NCI-H128 (cell line): Measurements from ENCODE around the gene GRAMD1B.
"Not testable (repeated sequence)": the region's sequence is repeated elsewhere in the genome, so short reads cannot be mapped to it uniquely, and the experiment has no call there.

Source experiments
- DNase-seq: peaks from one replicate; lab custom pipeline; 2025; ENCODE audit not compliant: unreplicated experiment; lab: John Stamatoyannopoulos, UW

Gene GRAMD1B

DNA sequence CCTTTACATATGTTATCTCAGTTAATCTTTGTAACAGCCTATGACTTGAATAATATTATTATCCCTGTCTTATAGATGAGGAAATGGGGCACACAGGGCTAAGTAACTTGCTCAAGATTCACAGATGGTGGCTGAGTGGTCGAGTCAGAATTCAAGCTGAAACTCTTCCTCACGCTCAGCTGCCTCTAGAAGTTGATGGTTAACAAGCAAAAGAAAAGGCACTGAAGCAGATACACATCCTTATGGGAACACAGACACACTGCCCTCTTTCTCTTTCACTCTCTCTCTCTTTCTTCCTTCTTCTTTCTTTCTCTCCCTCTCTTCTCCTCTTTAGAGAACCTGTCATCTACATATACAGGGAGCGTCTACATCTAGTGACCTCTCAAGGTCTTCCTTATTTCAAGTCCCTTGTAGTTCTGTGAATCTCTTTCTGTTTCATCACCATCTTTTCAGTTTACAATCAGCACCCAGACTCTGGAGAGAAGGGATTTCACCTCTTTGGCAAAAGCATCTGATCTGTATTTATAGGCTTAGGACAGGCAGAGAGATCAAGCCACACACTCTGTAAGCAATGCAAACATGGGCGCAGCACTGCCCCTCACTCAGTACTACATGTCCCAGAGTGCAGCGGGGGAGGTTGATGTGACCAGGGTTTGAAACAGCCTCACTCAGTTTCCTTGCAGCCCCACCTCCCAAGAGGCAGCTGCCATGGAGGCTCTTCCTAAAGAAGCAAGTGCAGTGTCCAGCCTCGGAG lies 75.7 kb downstream of the GRAMD1B start:
- DNase-seq: no peak

DNA sequence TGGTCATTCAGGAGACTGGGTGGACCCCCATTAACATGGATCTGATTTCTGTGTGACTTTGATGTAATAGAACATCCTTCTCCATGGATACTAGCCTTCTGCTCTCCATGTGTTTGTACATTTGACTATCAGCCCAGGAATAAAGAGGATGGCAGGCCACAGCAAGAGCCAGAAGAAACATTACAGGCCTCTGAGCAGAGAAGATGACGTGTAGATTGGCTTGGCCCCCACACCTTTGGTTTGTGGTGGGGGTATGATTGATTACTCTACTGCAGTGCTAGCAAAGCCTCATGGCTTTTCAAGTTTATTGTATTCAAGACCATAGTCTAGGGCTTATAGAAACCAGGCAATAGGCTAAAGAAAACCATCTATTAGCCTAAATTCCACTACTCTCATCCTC lies 77.0 kb downstream of the GRAMD1B start:
- no peak for DNase-seq

DNA sequence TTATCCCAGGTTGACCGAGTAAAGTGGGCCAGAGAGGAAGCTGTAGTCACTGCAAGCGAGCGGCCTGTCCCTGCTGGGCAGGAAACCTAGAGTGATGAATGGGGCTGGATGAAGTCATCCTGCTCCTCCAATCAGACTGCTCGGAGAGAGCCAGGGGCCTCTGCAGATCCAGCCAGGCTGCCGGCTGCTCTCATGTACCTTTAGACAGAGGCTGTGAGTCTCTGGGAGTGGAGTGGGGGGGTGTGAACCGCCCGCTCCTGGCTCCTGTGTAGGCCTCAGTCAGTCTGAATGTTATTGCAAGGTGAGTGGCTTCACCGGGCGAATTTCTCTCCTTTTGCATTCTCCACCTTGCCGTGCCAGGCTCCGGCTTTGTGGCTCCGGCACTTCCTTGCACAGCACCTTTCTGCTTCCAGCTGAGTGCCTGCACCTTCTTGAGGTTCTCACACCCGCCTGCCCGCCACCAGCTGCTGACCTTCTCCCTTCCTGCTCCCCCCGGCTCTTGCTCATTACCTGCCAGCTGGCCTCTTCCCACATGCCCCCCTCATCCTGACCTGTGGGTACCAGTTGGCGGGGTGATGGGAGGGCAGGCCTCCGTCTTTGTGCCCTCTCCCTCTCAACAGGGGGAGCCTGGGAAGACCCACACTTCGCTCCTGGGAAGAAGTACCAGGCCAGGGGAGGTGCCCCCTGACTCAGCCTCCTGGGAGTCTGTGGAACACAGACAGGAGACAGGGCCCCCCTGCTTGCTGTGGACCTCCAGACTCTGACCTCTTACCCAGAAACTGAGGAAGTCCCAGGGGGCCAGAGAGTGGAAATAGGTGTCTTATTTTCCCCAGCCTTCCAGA lies 79.9 kb downstream of the GRAMD1B start:
- DNase-seq: no peak

DNA sequence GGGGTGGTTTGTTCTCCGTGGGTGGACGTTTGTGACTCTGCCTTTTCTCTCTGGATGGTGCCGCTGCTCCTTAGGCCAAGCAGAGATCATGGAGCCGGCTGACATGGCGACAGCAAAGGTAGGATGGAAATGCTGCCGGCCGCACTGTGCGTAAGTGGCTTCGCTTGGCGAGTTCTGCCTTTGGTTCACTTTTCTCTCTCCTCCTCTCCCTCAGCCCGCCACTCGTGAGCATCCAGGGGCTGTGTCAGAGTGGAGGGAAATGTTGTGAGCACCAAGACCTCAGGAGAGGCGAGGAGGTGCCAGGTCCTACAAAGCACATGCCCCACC lies 80.5 kb downstream of the GRAMD1B start:
- no peak for DNase-seq

GRCh38 chr11:123511037-123511870 lies 81.2 kb downstream of the GRAMD1B start:
- DNase-seq: peak; percentile 60

DNA sequence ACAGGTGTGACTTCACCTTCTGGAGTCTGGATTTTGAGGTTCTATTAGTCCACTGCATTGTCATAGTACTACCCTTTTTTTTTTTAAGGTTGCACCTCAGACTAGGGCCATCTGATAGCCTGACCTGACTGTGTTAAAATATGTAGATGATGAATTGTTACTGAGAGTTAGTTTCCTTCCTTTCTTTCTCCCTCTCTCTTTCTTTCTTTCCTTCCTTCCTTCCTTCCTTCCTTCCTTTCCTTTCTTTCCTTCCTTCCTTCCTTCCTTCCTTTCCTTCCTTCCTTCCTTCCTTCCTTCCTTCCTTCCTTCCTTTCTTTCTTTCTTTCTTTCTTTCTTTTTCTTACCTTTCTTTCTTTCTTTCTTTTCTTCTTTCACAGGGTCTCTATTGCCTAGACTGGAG lies 83.2 kb downstream of the GRAMD1B start:
- not testable (repeated sequence) for DNase-seq

GRCh38 chr11:123516238-123516637 lies 86.2 kb downstream of the GRAMD1B start:
- DNase-seq: no peak

- no peak for DNase-seq
Observed at GRCh38 chr11:123517559-123518364, 87.7 kb downstream of the GRAMD1B start.

DNA sequence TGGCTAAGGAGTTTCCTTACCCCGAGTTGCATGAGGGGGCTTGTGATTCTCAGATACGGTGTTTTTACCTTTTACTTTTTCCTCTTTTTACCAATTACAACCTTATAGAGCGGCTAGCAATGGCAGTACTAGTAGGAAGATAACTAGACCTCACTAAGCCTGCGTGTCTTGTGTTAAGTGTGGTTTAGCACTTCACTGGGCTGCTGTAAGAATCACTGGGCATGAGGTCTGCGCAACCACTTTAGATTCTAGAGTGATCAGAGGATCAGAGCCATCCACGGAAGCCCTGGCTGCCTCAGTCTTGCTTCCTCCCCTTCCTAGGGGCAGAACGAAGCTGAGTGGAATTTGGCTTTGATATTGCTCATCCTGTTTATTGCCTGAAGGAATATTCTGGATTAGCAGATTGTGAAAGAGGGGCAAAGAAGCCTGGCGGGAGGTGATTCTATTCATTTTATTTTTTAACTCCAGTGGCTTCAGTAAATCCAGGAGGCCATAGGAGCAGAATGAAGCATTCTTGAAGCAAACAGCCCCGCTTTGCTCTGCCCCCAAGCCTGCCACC lies 88.5 kb downstream of the GRAMD1B start:
- no peak for DNase-seq

DNA sequence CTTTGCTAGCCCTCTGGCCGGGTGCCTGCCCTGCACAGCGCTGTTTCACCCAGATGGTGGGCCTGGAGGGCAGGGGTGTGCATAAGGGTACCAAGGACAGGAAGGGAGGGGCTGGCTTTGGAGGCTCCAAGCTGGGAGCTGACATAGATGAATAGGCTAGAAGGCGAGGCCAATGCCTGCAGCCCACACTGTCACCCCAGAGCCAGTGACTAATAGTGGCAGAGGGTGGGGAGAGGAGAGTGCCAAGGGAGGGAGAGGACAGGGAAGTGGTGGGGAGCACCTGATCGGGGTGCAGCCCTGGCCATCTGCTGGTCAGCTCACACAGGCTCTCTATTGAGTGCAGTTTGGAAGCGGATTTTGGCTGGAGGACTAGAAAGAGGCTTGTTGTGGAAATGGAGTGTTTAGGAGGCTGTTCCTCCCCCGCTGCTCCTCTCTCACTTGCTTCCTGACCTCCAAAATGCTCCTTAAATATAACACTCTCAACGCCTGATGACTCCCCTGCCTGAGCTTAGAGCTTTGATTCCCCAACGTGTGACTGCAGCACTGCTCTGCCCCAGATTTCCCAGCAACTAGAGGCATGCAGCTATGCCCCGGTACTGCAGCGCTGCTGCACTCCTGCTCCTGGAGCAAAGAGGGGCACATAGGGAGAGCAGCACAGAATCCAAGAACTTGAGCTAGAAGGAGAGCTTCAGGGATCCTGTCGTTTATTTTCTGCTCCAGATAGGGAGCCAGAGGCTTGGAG lies 89.2 kb downstream of the GRAMD1B start:
- no peak for DNase-seq

- DNase-seq: no peak
Observed at GRCh38 chr11:123519797-123520193, 89.7 kb downstream of the GRAMD1B start.

DNA sequence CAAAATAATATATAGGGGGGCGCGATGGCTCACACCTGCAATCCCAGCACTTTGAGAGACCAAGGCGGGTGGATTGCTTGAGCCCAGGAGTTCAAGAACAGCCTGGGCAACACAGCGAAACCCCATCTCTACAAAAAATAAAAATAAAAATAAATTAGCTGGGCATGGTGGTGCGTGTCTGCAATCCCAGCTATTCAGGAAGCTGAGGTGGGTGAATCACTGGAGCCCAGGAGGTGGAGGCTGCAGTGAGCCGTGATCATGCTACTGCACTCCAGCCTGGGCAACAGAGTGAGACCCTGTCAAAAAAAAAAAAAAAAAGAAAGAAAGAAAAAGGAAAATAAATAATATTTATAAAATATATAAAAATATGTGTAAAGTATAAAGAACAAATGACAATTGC lies 90.4 kb downstream of the GRAMD1B start:
- DNase-seq: not testable (repeated sequence)

DNA sequence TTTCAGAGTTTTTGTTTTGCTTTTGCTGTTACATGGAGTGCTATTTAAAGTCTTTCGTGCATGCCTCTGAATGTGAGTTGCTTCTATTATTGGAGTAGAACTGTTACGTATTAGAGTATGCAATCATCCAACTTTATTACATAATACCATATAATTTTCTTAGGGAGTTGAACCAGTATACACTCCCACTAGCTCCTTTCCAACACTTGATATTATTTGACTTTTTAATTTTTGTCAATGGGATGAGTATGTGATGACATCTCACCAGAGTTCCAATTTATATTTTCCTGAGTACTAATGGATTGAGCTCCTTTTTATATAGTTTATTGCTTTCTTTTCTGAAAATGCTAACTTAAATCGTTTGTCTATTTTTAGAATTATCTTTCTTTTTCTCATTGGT lies 90.9 kb downstream of the GRAMD1B start:
- DNase-seq: no peak

GRCh38 chr11:123521930-123522329 lies 91.9 kb downstream of the GRAMD1B start:
- DNase-seq: no peak

DNA sequence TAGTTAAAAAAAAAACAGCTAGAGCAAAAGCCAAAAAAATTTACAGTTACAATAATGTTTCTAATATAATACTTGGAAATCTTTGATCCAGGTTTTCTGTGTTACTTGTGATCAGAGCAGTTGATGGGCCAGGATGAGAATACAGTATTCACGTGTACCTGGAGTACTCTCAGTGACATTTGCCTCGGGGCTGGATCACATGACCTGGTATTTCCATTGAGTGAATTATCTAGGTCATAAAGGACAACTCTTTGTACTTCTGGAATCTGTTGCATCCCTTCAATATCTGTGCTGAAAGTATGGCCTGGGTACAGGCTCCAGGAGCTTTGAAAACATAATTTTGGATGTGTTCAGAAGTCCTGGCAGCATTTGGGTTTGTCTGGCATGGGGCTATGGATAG lies 93.5 kb downstream of the GRAMD1B start:
- DNase-seq: no peak

- no peak for DNase-seq
Observed at GRCh38 chr11:123525097-123525496, 95.0 kb downstream of the GRAMD1B start.

DNA sequence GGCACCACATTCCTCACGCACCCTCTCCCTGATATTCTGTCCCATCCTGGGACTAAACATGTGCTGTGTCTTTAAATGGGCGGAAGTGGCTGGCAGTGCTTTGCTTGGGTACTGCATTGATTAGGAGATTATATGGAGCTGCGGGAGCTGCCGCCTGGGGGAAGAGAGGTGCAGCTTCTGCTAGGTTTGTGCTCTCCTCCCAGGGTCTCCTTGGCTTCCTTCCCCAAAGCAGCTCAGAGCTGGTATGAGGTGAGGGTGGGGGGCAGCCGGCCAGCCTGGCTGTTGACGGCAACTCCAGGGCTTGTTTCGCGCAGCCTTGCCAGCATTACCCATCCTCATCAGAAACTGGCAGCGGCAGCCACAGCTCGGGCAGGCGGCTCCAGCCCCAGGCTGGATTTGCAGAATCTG lies 95.4 kb downstream of the GRAMD1B start:
- no peak for DNase-seq

DNA sequence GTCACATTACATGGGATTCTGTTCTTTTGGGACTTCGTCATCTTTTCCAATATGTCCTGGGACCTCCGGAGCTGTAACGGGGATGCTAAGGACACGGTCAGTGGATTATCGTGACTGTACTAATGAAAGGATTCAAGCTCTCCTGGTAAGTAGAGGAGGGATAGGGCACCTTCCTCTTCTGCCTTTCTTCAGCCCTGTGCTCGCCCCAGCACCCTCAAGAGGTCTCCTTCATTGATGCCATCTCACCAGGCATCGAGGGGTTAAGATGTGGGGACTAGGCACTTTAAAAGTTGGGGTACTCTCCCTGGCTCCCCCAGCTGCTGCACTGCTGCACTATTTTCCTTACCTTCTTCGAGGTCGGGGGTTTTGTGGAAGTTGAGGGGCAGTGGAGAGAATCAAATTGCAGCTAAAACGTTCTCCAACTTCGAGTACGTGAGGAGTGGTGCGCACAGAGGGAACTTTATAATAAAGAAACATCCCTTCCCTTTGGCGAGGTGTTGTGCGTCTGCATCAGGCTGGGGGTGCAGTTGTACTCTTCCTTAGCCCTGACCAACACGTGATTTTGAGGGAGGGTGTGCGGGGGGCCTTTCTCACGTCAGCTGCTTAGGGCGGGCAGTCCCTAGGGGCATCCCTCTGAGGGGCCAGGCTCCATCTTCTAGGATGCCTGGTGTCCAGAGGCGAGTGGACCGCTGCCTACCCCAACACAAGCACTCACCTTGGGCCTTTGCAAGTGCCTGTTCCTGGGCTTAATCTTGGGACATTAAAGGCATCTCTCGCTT lies 96.1 kb downstream of the GRAMD1B start:
- no peak for DNase-seq

DNA sequence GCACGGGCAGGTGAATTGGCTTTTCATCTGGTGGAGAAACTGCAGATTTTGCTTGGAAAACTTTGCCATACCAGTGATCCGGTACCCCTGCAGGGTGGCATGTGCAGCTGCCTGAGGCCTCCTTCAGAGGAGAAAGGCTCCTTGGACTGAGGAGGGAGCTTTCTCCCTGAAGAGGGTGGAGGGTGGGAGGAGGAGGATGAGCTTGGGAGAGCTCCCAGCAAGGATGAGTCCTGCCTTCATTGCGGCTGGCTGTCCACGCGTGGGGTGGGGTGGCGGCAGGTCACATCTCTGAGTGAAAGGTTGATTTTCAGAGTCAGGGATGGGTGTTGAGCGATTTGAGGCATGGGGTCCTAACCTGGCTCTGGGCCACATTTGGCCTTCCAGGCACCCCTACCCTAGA lies 96.8 kb downstream of the GRAMD1B start:
- DNase-seq: no peak
